GM19023 (cell line): ENCODE measurements around the gene PLD1.

Experiments used
- ATAC-seq: cut with Tn5 transposase; IDR thresholded peaks from one replicate; pipeline ENCODE4 v1.9.1; 2021; ENCODE audit warnings: mild to moderate bottlenecking, moderate library complexity; ENCODE audit not compliant: unreplicated experiment

Gene PLD1

GRCh38 chr3:171837698-171838097 is 27.4 kb upstream of the PLD1 start:
- no peak for ATAC-seq

GRCh38 chr3:171836855-171837254 is 26.6 kb upstream of the PLD1 start:
- no peak for ATAC-seq

- ATAC-seq: no peak
Observed at GRCh38 chr3:171835613-171836012, 25.3 kb upstream of the PLD1 start.

GRCh38 chr3:171835116-171835515 is 24.8 kb upstream of the PLD1 start:
- no peak for ATAC-seq

GRCh38 chr3:171834461-171834801 is 24.1 kb upstream of the PLD1 start:
- ATAC-seq: no peak

GRCh38 chr3:171833789-171834460 is 23.6 kb upstream of the PLD1 start:
- ATAC-seq: no peak

GRCh38 chr3:171832989-171833388 is 22.7 kb upstream of the PLD1 start:
- ATAC-seq: no peak

- ATAC-seq: no peak
Observed at GRCh38 chr3:171831936-171832335, 21.7 kb upstream of the PLD1 start.

GRCh38 chr3:171830518-171830875 is 20.2 kb upstream of the PLD1 start:
- ATAC-seq: no peak

GRCh38 chr3:171829841-171830517 is 19.7 kb upstream of the PLD1 start:
- peak; percentile 72 for ATAC-seq

- no peak for ATAC-seq
Observed at GRCh38 chr3:171828902-171829770, 18.9 kb upstream of the PLD1 start.

GRCh38 chr3:171827836-171828458 is 17.7 kb upstream of the PLD1 start:
- no peak for ATAC-seq

GRCh38 chr3:171827385-171827784 is 17.1 kb upstream of the PLD1 start:
- ATAC-seq: no peak

GRCh38 chr3:171825222-171825828 is 15.0 kb upstream of the PLD1 start:
- ATAC-seq: no peak

- ATAC-seq: no peak
Observed at GRCh38 chr3:171824824-171825221, 14.5 kb upstream of the PLD1 start.

- no peak for ATAC-seq
Observed at GRCh38 chr3:171824116-171824515, 13.8 kb upstream of the PLD1 start.

- no peak for ATAC-seq
Observed at GRCh38 chr3:171822431-171823106, 12.3 kb upstream of the PLD1 start.

GRCh38 chr3:171821778-171822358 is 11.6 kb upstream of the PLD1 start:
- no peak for ATAC-seq

- no peak for ATAC-seq
Observed at GRCh38 chr3:171821044-171821443, 10.8 kb upstream of the PLD1 start.
